Gastroesophageal sphincter (tissue), 4 donors: ENCODE data around the gene RNF40. TPM values are rescaled to one million over a fixed set of nuclear protein-coding genes. Genes with fewer than 3 reads are reported as not detected.
A peak's percentile ranks its signal among the peaks of the same experiment; 100 is the strongest.

Experiments
- ATAC-seq: fragments of 150-250 bp; one replicate; pipeline ENCODE4 v1.9.1; 2016; ENCODE audit warnings: mild to moderate bottlenecking, moderate library complexity
- H3K27ac ChIP-seq, 4 donors: fragments of 200-600 bp; sonication (generic) in 3 of 4; 1 replicate in 3 of 4; 2 replicates in 1 of 4; pipeline ENCODE4 v1.5.1; 2016 to 2019
- H3K27me3 ChIP-seq: fragments of 200-600 bp; sonication (generic); one replicate; pipeline ENCODE4 v1.5.1; 2019
- H3K36me3 ChIP-seq, 2 donors: fragments of 200-600 bp; sonication (generic); one replicate each; pipeline ENCODE4 v1.5.1; 2019; ENCODE audit warnings: control low read depth in 1 of 2
- H3K4me1 ChIP-seq, 3 donors: fragments of 200-600 bp; sonication (generic); 1 replicate in 2 of 3; 2 replicates in 1 of 3; pipeline ENCODE4 v1.5.1; 2016 to 2019; ENCODE audit warnings: control low read depth in 2 of 3
- H3K4me3 ChIP-seq, 2 donors: fragments of 200-600 bp; sonication (generic); one replicate each; pipeline ENCODE4 v1.5.1; 2019; ENCODE audit warnings: mild to moderate bottlenecking in 1 of 2, moderate library complexity in 1 of 2
- H3K9me3 ChIP-seq, 3 donors: fragments of 200-600 bp; sonication (generic); one replicate each; pipeline ENCODE4 v1.5.1; 2017 to 2019; ENCODE audit warnings: control low read depth in 2 of 3
- EP300 ChIP-seq: sonication (generic); formaldehyde crosslinking; IDR thresholded peaks from one replicate; pipeline ENCODE4 v1.6.1; 2017; ENCODE audit warnings: antibody characterized with exemption, mild to moderate bottlenecking
- POLR2A ChIP-seq, 2 donors: fragments of 450-650 bp; IDR thresholded peaks; one replicate each; pipeline ENCODE4 v1.6.1; 2017; ENCODE audit warnings: antibody characterized with exemption in 2 of 2, mild to moderate bottlenecking in 2 of 2, moderate library complexity in 1 of 2
- POLR2AphosphoS5 ChIP-seq: sonication (generic); formaldehyde crosslinking; IDR thresholded peaks from one replicate; pipeline ENCODE4 v1.6.1; 2017; ENCODE audit warnings: antibody characterized with exemption
- WGBS, 2 donors: methylation state at CpG; one replicate each; pipeline ENCODE4 v1.1.5; 2018; ENCODE audit warnings: low coverage in 1 of 2; 5-methylcytosine and 5-hydroxymethylcytosine counted together
- total RNA-seq, 4 donors: library from RNA; depleted of rRNA; stranded (reverse); fragments of >200 nt; gene quantifications; one replicate each; pipeline ENCODE4 v1.1.0, GENCODE V29; 2016
- TF ChIP-seq, protein P1 (sequence below), 4 experiments: fragments of 200-600 bp in 2 of 4; fragments of 450-650 bp in 2 of 4; sonication (generic) in 1 of 4; IDR thresholded peaks; one replicate each; pipeline ENCODE4 v1.5.1; 2017 to 2019; ENCODE audit warnings: antibody characterized with exemption in 4 of 4, mild to moderate bottlenecking in 2 of 4, moderate library complexity in 2 of 4

The RNF40 gene
- total RNA-seq, 4 donors from 2014 or later, result 76.4 to 108 (median 80.6) TPM

- H3K4me3 ChIP-seq, result peak overlapping the region; percentile 68 to 79
- H3K27ac ChIP-seq, result peak overlapping the region in 3 of 4 donors; percentile 87 to 92 (median 92)
- ATAC-seq, result no peak
- no peaks in the 10 kb centered on the region for H3K27me3 ChIP-seq
- no peaks in the 10 kb centered on the region for H3K9me3 ChIP-seq
- peaks cover 0 to 61% of the 10 kb centered on the region in 2 donors for H3K36me3 ChIP-seq
- TF ChIP-seq EP300 (no peak), POLR2AphosphoS5 (no peak), POLR2A (IDR thresholded peaks at IDR 0.05) (no peak)
- TF ChIP-seq, protein P1, sequence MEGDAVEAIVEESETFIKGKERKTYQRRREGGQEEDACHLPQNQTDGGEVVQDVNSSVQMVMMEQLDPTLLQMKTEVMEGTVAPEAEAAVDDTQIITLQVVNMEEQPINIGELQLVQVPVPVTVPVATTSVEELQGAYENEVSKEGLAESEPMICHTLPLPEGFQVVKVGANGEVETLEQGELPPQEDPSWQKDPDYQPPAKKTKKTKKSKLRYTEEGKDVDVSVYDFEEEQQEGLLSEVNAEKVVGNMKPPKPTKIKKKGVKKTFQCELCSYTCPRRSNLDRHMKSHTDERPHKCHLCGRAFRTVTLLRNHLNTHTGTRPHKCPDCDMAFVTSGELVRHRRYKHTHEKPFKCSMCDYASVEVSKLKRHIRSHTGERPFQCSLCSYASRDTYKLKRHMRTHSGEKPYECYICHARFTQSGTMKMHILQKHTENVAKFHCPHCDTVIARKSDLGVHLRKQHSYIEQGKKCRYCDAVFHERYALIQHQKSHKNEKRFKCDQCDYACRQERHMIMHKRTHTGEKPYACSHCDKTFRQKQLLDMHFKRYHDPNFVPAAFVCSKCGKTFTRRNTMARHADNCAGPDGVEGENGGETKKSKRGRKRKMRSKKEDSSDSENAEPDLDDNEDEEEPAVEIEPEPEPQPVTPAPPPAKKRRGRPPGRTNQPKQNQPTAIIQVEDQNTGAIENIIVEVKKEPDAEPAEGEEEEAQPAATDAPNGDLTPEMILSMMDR (IDR thresholded peaks at IDR 0.05), result no peak
- 43 to 72% methylated on average over 1 to 3 of the region's 15 CpGs for WGBS, 2 donors
- peaks cover 5 to 40% (median 21%) of the 10 kb centered on the region in 3 donors for H3K4me1 ChIP-seq
These were observed 1.0 kb downstream of the RNF40 start for GRCh38 chr16:30762991-30763725.

- ATAC-seq, result no peak
- Histone ChIP-seq H3K27me3 (no peaks in the 10 kb centered on the region), H3K4me3 (no peak overlapping the region), H3K27ac (no peak overlapping the region), H3K9me3 (no peaks in the 10 kb centered on the region), H3K4me1 (peaks cover 5 to 40% (median 21%) of the 10 kb centered on the region in 3 donors), H3K36me3 (peaks cover 0 to 61% of the 10 kb centered on the region in 2 donors)
- TF ChIP-seq, protein P1 (IDR thresholded peaks at IDR 0.05), result no peak
- no peak for TF ChIP-seq EP300
- no peak for TF ChIP-seq POLR2AphosphoS5
- WGBS, 2 donors, result 71 to 100% methylated on average over 1 of the region's 11 CpGs
These were observed 2.0 kb downstream of the RNF40 start for GRCh38 chr16:30764086-30764485.

DNA sequence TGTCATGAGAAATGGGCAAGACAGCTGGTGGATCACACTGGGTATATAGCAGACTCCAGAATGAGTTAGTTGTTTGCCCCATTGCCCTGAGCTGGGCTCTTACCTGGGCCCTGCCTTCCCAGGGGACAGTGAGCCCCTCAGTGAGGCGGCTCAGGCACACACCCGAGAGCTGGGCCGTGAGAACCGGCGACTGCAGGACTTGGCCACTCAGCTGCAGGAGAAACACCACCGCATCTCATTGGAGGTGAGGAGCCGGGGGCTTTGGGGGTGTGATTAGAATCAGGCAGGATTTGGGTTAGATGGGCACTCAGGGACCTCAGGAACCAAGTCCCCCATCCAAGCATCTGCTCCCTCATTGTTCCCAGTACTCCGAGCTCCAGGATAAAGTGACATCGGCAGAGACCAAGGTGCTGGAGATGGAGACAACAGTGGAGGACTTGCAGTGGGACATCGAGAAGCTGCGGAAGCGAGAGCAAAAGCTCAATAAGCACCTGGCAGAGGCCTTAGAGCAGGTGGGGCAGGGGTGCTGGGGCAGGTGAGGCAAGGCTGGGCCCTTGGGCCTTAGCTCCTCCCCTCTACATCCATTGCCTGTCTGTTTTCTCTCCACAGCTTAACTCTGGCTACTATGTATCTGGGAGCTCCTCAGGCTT, 2.8 kb downstream of the RNF40 start:
- Histone ChIP-seq H3K4me3 (no peak overlapping the region), H3K27ac (no peak overlapping the region), H3K4me1 (peaks cover 5 to 40% (median 21%) of the 10 kb centered on the region in 3 donors), H3K36me3 (peaks cover 0 to 69% of the 10 kb centered on the region in 2 donors), H3K9me3 (no peaks in the 10 kb centered on the region), H3K27me3 (no peaks in the 10 kb centered on the region)
- TF ChIP-seq, protein P1 (IDR thresholded peaks at IDR 0.05), result no peak
- TF ChIP-seq POLR2AphosphoS5, result no peak
- TF ChIP-seq POLR2A (IDR thresholded peaks at IDR 0.05), result no peak
- TF ChIP-seq EP300, result no peak
- WGBS, 2 donors, result 100% methylated on average over 2 of the region's 12 CpGs
- no peak for ATAC-seq

GRCh38 chr16:30766206-30766932, 4.2 kb downstream of the RNF40 start:
- ATAC-seq, result no peak
- Histone ChIP-seq H3K9me3 (no peaks in the 10 kb centered on the region), H3K4me3 (no peak overlapping the region), H3K27me3 (no peaks in the 10 kb centered on the region), H3K36me3 (peaks cover 0 to 84% of the 10 kb centered on the region in 2 donors), H3K27ac (no peak overlapping the region), H3K4me1 (peaks cover 5 to 29% (median 14%) of the 10 kb centered on the region in 3 donors)
- TF ChIP-seq EP300 (no peak), POLR2A (IDR thresholded peaks at IDR 0.05) (no peak), POLR2AphosphoS5 (no peak)
- TF ChIP-seq, protein P1 (IDR thresholded peaks at IDR 0.05), result no peak
- WGBS, 2 donors, result 65 to 75% methylated on average over 4 to 9 of the region's 29 CpGs
